Bronchial epithelial cell (primary cell): ENCODE data around the gene TNNT2. TPM values are rescaled to one million over a fixed set of nuclear protein-coding genes. Genes with fewer than 3 reads are reported as not detected.
A peak's percentile ranks its signal among the peaks of the same experiment; 100 is the strongest.

Experiments used
- DNase-seq: peaks from one replicate; pipeline ENCODE4 v3.0.0-alpha.2; 2010; ENCODE audit warnings: low read depth
- FAIRE-seq: peaks from 2 replicates; lab custom pipeline; 2011; peaks lifted over from hg19 to GRCh38; lab: Jason Lieb, UNC
- H3K27me3 ChIP-seq: 2 replicates; pipeline ENCODE4 v1.5.1; 2011; ENCODE audit warnings: low read length; ENCODE audit not compliant: control insufficient read depth, insufficient read depth
- H3K36me3 ChIP-seq: 2 replicates; pipeline ENCODE4 v1.5.1; 2011; ENCODE audit warnings: low read length; ENCODE audit not compliant: control insufficient read depth, insufficient read depth
- H3K4me3 ChIP-seq: 2 replicates; pipeline ENCODE4 v1.5.1; 2011; ENCODE audit warnings: mild to moderate bottlenecking, low read depth, low read length, control low read depth
- CTCF ChIP-seq: IDR thresholded peaks from 2 replicates; pipeline ENCODE4 v1.5.1; 2011; ENCODE audit warnings: mild to moderate bottlenecking, moderate library complexity, low read length, control low read depth, inconsistent platforms; ENCODE audit not compliant: insufficient read depth, severe bottlenecking
- total RNA-seq: library from RNA; depleted of rRNA; stranded (reverse); fragments of >200 nt; gene quantifications from 2 replicates; pipeline ENCODE4 v1.2.1, GENCODE V29; 2014

The TNNT2 gene
- total RNA-seq, 1 donor from 2014 or later = 0.26 TPM

GRCh38 chr1:201406831-201407406 is 29.4 kb upstream of the TNNT2 start:
- no peak for TF ChIP-seq CTCF
- Histone ChIP-seq H3K36me3 (no peaks in the 10 kb centered on the region), H3K27me3 (no peaks in the 10 kb centered on the region), H3K4me3 (no peak overlapping the region)
- peak; percentile 46 for DNase-seq
- no peak for FAIRE-seq

- no peak for TF ChIP-seq CTCF
- Histone ChIP-seq H3K36me3 (no peaks in the 10 kb centered on the region), H3K27me3 (no peaks in the 10 kb centered on the region), H3K4me3 (no peak overlapping the region)
- DNase-seq (no peak), FAIRE-seq (no peak)
Measured at GRCh38 chr1:201405484-201405831, 28.0 kb upstream of the TNNT2 start.

GRCh38 chr1:201404722-201405483 is 27.4 kb upstream of the TNNT2 start:
- H3K36me3 ChIP-seq = no peaks in the 10 kb centered on the region
- FAIRE-seq (no peak), DNase-seq (no peak)
- no peak overlapping the region for H3K4me3 ChIP-seq
- H3K27me3 ChIP-seq = no peaks in the 10 kb centered on the region
- no peak for TF ChIP-seq CTCF

- no peak for FAIRE-seq
- Histone ChIP-seq H3K4me3 (no peak overlapping the region), H3K27me3 (no peaks in the 10 kb centered on the region), H3K36me3 (no peaks in the 10 kb centered on the region)
- DNase-seq = no peak
- no peak for TF ChIP-seq CTCF
Measured at GRCh38 chr1:201404055-201404454, 26.6 kb upstream of the TNNT2 start.

GRCh38 chr1:201403359-201403758 is 25.9 kb upstream of the TNNT2 start:
- no peak for DNase-seq
- FAIRE-seq = no peak
- no peak overlapping the region for H3K4me3 ChIP-seq
- H3K36me3 ChIP-seq = no peaks in the 10 kb centered on the region
- no peaks in the 10 kb centered on the region for H3K27me3 ChIP-seq
- no peak for TF ChIP-seq CTCF
